Panc1 (cell line): Measurements from ENCODE around the gene THUMPD3. TPM values are rescaled to one million over a fixed set of nuclear protein-coding genes. Genes with fewer than 3 reads are reported as not detected.

Experiments used
- ATAC-seq: fragments of 200-7000 bp; cut with Tn5 transposase; 2 replicates; pipeline ENCODE4 v1.9.1; 2020; ENCODE audit warnings: mild to moderate bottlenecking, moderate library complexity
- Bru-seq: library from RNA; stranded (reverse); fragments of 400-500 nt; gene quantifications from one replicate; lab custom pipeline; 2021; lab: Mats Ljungman, UMichigan
- BruChase-seq, 2 experiments: library from RNA; stranded (reverse); fragments of 400-500 nt; gene quantifications; one replicate each; lab custom pipeline; 2021; lab: Mats Ljungman, UMichigan
- BruUV-seq: library from RNA; stranded (reverse); fragments of 400-500 nt; replicated peaks from 2 replicates; lab custom pipeline; 2021; lab: Mats Ljungman, UMichigan
- CTCF ChIA-PET: fragments of 300-600 bp; sonication (Branson Sonifier 250); formaldehyde crosslinking; loops from one replicate; lab custom pipeline; 2022; ENCODE audit warnings: antibody characterized with exemption; lab: Charles Lee
- POLR2A ChIA-PET: fragments of 300-600 bp; sonication (Branson Sonifier 250); formaldehyde crosslinking; loops from one replicate; lab custom pipeline; 2022; ENCODE audit warnings: antibody characterized with exemption; lab: Charles Lee
- DNase-seq: peaks from one replicate; pipeline ENCODE4 v3.0.0-alpha.2; 2010; ENCODE audit warnings: low read depth, low spot score
- H3K27ac ChIP-seq: 2 replicates; pipeline ENCODE4 v1.5.1; 2011; ENCODE audit warnings: mild to moderate bottlenecking, low read length, inconsistent platforms
- H3K27me3 ChIP-seq: fragments of 200-500 bp; sonication (Bioruptor generic); 2 replicates; pipeline ENCODE4 v1.6.0; 2014; ENCODE audit warnings: low read length, inconsistent platforms; ENCODE audit not compliant: control insufficient read depth, insufficient read depth
- H3K36me3 ChIP-seq: fragments of 200-500 bp; sonication (Bioruptor generic); 2 replicates; pipeline ENCODE4 v1.5.1; 2014; ENCODE audit warnings: inconsistent platforms, mild to moderate bottlenecking, low read length, moderate library complexity; ENCODE audit not compliant: control insufficient read depth, insufficient read depth
- H3K4me1 ChIP-seq: 2 replicates; pipeline ENCODE4 v1.5.1; 2011; ENCODE audit warnings: inconsistent platforms, mild to moderate bottlenecking, low read length, moderate library complexity; ENCODE audit not compliant: control insufficient read depth, insufficient read depth
- H3K4me3 ChIP-seq, 2 experiments: 2 replicates each; pipeline ENCODE4 v1.5.1; 2011 to 2012; ENCODE audit warnings: low read depth in 2 of 2, low read length in 2 of 2, mild to moderate bottlenecking in 2 of 2, inconsistent platforms in 1 of 2, moderate library complexity in 1 of 2
- H3K9me3 ChIP-seq: fragments of 200-500 bp; sonication (Bioruptor generic); 2 replicates; pipeline ENCODE4 v1.5.1; 2014; ENCODE audit warnings: low read depth, mild to moderate bottlenecking, inconsistent platforms, low read length, moderate library complexity; ENCODE audit not compliant: control insufficient read depth, insufficient read depth
- CTCF ChIP-seq: fragments of 450-650 bp; IDR thresholded peaks from 2 replicates; pipeline ENCODE4 v1.5.1; 2017; ENCODE audit warnings: mild to moderate bottlenecking
- POLR2AphosphoS5 ChIP-seq: IDR thresholded peaks from 2 replicates; pipeline ENCODE4 v1.6.1; 2012; ENCODE audit warnings: mild to moderate bottlenecking, low read depth, low read length, moderate library complexity
- SIN3A ChIP-seq: IDR thresholded peaks from 2 replicates; pipeline ENCODE4 v1.6.1; 2012; ENCODE audit warnings: low read depth, mild to moderate bottlenecking, low read length, moderate library complexity, borderline replicate concordance; ENCODE audit not compliant: insufficient read depth
- TCF7L2 ChIP-seq: IDR thresholded peaks from 2 replicates; pipeline ENCODE4 v1.6.1; 2011; ENCODE audit warnings: mild to moderate bottlenecking, low read depth, low read length, inconsistent platforms
- in situ Hi-C: cut with HindIII; loops from 2 replicates; pipeline ENCODE4 v1.10.0; 2016; ENCODE audit warnings: low sequenced_read_pairs, low pct_unique_long_range_greater_than_20kb
- intact Hi-C: fragments of 100-400 bp; cut with micrococcal nuclease; formaldehyde crosslinking; loops from one replicate; pipeline ENCODE4 v1.10.0; 2022; ENCODE audit not compliant: unreplicated experiment
- long read RNA-seq: library from polyadenylated mRNA; unstranded; transcript quantifications from one replicate; pipeline ENCODE4 v2.0.0, GENCODE V29; 2021; ENCODE audit not compliant: unreplicated experiment
- polyA plus RNA-seq: library from polyadenylated mRNA; unstranded; fragments of >200 nt; gene quantifications from one replicate; pipeline ENCODE4 v1.2.1, GENCODE V29; 2012; ENCODE audit warnings: missing spikeins; ENCODE audit not compliant: insufficient read length
- total RNA-seq: library from RNA; stranded (reverse); gene quantifications from one replicate; pipeline ENCODE4 v1.2.1, GENCODE V29; 2021; ENCODE audit not compliant: unreplicated experiment
- TF ChIP-seq, protein P1 (sequence below), 2 experiments: IDR thresholded peaks; 2 replicates each; pipeline ENCODE4 v1.6.1; 2011 to 2012; ENCODE audit warnings: low read depth in 2 of 2, control low read depth in 1 of 2, low read length in 1 of 2, mild to moderate bottlenecking in 1 of 2, moderate library complexity in 1 of 2; ENCODE audit not compliant: insufficient read depth in 1 of 2

THUMPD3 gene
- 43.5 TPM for total RNA-seq
- polyA plus RNA-seq = 38.6 TPM
- percentile 85 among the genes with signal in this experiment for Bru-seq, nascent RNA
- BruChase-seq, experiment 1, labeled RNA remaining after a 2-hour chase = percentile 86 among the genes with signal in this experiment
- BruChase-seq, experiment 2, labeled RNA remaining after a 6-hour chase = percentile 86 among the genes with signal in this experiment
- long read RNA-seq, transcript THUMPD3-201 (10 exons, 3,961 nt) = minor isoform, 15 of 59 reads
- long read RNA-seq, transcript THUMPD3-206 (10 exons, 2,877 nt) = major isoform, 22 of 59 reads
- long read RNA-seq, partial matches to known transcripts = 8 of 59 reads
- long read RNA-seq, other reads (novel, unspliced or antisense) = 13 of 59 reads

- 0 out of 2 replicates have a peak, but pooled peaks have one; percentile 36 for TF ChIP-seq SIN3A
- TF ChIP-seq POLR2AphosphoS5 = peak; percentile 95
- no peak for TF ChIP-seq CTCF
- in situ Hi-C loops = no loop called here
- CTCF ChIA-PET = no interaction called here
- Histone ChIP-seq H3K27me3 (no peaks in the 10 kb centered on the region), H3K9me3 (no peaks in the 10 kb centered on the region), H3K27ac (peak within 1 kb of the TSS; percentile 97), H3K36me3 (peaks cover 17% of the 10 kb centered on the region), H3K4me3 (peak within 1 kb of the TSS; percentile 69 to 75), H3K4me1 (no peaks in the 10 kb centered on the region)
- peak; percentile 98 for ATAC-seq
- POLR2A ChIA-PET = interaction anchor here (0.6 to 1.4 kb wide), 4 partner anchors 10 to 92 kb away, joined by 3 read pairs; no protein-coding TSS in a partner anchor
- DNase-seq = peak; percentile 55
- BruUV-seq = TSS peak; percentile 78
- intact Hi-C loops = no loop called here
These were observed at the start of gene THUMPD3 for GRCh38 chr3:9362731-9363530. Gene THUMPD3, plus strand, starts transcription at chr3:9363054. Its CDS starts 2,015 bp downstream, at chr3:9365069.

GRCh38 chr3:9314796-9315195, 48.1 kb upstream of the THUMPD3 start:
- in situ Hi-C loops (no loop called here), intact Hi-C loops (no loop called here)

More at GRCh38 chr3:9314796-9315195, 48.1 kb upstream of the THUMPD3 start:
- TF ChIP-seq TCF7L2 (no peak), POLR2AphosphoS5 (no peak), SIN3A (no peak), CTCF (no peak)
- TF ChIP-seq, protein P1, sequence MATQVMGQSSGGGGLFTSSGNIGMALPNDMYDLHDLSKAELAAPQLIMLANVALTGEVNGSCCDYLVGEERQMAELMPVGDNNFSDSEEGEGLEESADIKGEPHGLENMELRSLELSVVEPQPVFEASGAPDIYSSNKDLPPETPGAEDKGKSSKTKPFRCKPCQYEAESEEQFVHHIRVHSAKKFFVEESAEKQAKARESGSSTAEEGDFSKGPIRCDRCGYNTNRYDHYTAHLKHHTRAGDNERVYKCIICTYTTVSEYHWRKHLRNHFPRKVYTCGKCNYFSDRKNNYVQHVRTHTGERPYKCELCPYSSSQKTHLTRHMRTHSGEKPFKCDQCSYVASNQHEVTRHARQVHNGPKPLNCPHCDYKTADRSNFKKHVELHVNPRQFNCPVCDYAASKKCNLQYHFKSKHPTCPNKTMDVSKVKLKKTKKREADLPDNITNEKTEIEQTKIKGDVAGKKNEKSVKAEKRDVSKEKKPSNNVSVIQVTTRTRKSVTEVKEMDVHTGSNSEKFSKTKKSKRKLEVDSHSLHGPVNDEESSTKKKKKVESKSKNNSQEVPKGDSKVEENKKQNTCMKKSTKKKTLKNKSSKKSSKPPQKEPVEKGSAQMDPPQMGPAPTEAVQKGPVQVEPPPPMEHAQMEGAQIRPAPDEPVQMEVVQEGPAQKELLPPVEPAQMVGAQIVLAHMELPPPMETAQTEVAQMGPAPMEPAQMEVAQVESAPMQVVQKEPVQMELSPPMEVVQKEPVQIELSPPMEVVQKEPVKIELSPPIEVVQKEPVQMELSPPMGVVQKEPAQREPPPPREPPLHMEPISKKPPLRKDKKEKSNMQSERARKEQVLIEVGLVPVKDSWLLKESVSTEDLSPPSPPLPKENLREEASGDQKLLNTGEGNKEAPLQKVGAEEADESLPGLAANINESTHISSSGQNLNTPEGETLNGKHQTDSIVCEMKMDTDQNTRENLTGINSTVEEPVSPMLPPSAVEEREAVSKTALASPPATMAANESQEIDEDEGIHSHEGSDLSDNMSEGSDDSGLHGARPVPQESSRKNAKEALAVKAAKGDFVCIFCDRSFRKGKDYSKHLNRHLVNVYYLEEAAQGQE (IDR thresholded peaks at IDR 0.05; ENCODE audit: insufficient read depth in 1 of 2, low read depth in 2 of 2, low read length in 1 of 2) = no peak
- CTCF ChIA-PET = no interaction called here
- Histone ChIP-seq H3K9me3 (no peaks in the 10 kb centered on the region), H3K27me3 (no peaks in the 10 kb centered on the region), H3K27ac (no peak overlapping the region), H3K4me1 (peaks cover 3% of the 10 kb centered on the region; the same call in 1 of the 2 replicates), H3K4me3 (no peak overlapping the region), H3K36me3 (no peaks in the 10 kb centered on the region)
- ATAC-seq = no peak
- no TSS peak for BruUV-seq
- no peak for DNase-seq
- POLR2A ChIA-PET = no interaction called here
